ENCODE data around the gene ZBTB7C.

The ZBTB7C gene

GRCh38 chr18:48061781-48062570 lies 347.2 kb downstream of the ZBTB7C start:
- no peak for DNase-seq (ENCODE audit: low read depth in 2 of 2)

- no peak for DNase-seq (ENCODE audit: low read depth in 2 of 2)
Measured at GRCh38 chr18:48060970-48061369, 348.2 kb downstream of the ZBTB7C start.

- no peak for DNase-seq (ENCODE audit: low read depth in 2 of 2)
Measured at GRCh38 chr18:48060346-48060745, 348.8 kb downstream of the ZBTB7C start.

- DNase-seq (ENCODE audit: low read depth in 2 of 2), result no peak
Measured at GRCh38 chr18:48059455-48060010, 349.6 kb downstream of the ZBTB7C start.

GRCh38 chr18:48058486-48058885 lies 350.7 kb downstream of the ZBTB7C start:
- no peak for DNase-seq (ENCODE audit: low read depth in 2 of 2)

- DNase-seq (ENCODE audit: low read depth in 2 of 2), result no peak
Measured at GRCh38 chr18:48057018-48057417, 352.2 kb downstream of the ZBTB7C start.

GRCh38 chr18:48055351-48055750 lies 353.8 kb downstream of the ZBTB7C start:
- no peak for DNase-seq (ENCODE audit: low read depth in 2 of 2)

- no peak for DNase-seq (ENCODE audit: low read depth in 2 of 2)
Measured at GRCh38 chr18:48053881-48054816, 355.0 kb downstream of the ZBTB7C start.

- DNase-seq (ENCODE audit: low read depth in 2 of 2), result no peak
Measured at GRCh38 chr18:48052842-48053241, 356.3 kb downstream of the ZBTB7C start.

GRCh38 chr18:48051945-48052840 lies 357.0 kb downstream of the ZBTB7C start:
- no peak for DNase-seq (ENCODE audit: low read depth in 2 of 2)

- DNase-seq (ENCODE audit: low read depth in 2 of 2), result no peak
Measured at GRCh38 chr18:48050176-48050575, 359.0 kb downstream of the ZBTB7C start.

GRCh38 chr18:48049757-48050156 lies 359.4 kb downstream of the ZBTB7C start:
- DNase-seq (ENCODE audit: low read depth in 2 of 2), result no peak

- no peak for DNase-seq (ENCODE audit: low read depth in 2 of 2)
Measured at GRCh38 chr18:48048251-48048650, 360.9 kb downstream of the ZBTB7C start.

- DNase-seq (ENCODE audit: low read depth in 2 of 2), result no peak
Measured at GRCh38 chr18:48046843-48047242, 362.3 kb downstream of the ZBTB7C start.

- no peak for DNase-seq (ENCODE audit: low read depth in 2 of 2)
Measured at GRCh38 chr18:48045744-48046143, 363.4 kb downstream of the ZBTB7C start.

- DNase-seq (ENCODE audit: low read depth in 2 of 2), result no peak
Measured at GRCh38 chr18:48044944-48045343, 364.2 kb downstream of the ZBTB7C start.

GRCh38 chr18:48043166-48043565 lies 366.0 kb downstream of the ZBTB7C start:
- no peak for DNase-seq (ENCODE audit: low read depth in 2 of 2)

GRCh38 chr18:48042431-48042830 lies 366.8 kb downstream of the ZBTB7C start:
- DNase-seq (ENCODE audit: low read depth in 2 of 2), result no peak

GRCh38 chr18:48040457-48041110 lies 368.6 kb downstream of the ZBTB7C start:
- DNase-seq (ENCODE audit: low read depth in 2 of 2), result no peak

GRCh38 chr18:48039769-48040215 lies 369.4 kb downstream of the ZBTB7C start:
- DNase-seq (ENCODE audit: low read depth in 2 of 2), result no peak

GRCh38 chr18:48038636-48039035 lies 370.5 kb downstream of the ZBTB7C start:
- no peak for DNase-seq (ENCODE audit: low read depth in 2 of 2)

Measured in stimulated activated CD4-positive, alpha-beta T cell treated with anti-CD3 and anti-CD28 coated beads, Interleukin-4, amount 100 ng/mL, for 48 hours (primary cell).